ENCODE data around the gene MPDZ. TPM values are rescaled to one million over a fixed set of nuclear protein-coding genes. Genes with fewer than 3 reads are reported as not detected.

Gene MPDZ, protein sequence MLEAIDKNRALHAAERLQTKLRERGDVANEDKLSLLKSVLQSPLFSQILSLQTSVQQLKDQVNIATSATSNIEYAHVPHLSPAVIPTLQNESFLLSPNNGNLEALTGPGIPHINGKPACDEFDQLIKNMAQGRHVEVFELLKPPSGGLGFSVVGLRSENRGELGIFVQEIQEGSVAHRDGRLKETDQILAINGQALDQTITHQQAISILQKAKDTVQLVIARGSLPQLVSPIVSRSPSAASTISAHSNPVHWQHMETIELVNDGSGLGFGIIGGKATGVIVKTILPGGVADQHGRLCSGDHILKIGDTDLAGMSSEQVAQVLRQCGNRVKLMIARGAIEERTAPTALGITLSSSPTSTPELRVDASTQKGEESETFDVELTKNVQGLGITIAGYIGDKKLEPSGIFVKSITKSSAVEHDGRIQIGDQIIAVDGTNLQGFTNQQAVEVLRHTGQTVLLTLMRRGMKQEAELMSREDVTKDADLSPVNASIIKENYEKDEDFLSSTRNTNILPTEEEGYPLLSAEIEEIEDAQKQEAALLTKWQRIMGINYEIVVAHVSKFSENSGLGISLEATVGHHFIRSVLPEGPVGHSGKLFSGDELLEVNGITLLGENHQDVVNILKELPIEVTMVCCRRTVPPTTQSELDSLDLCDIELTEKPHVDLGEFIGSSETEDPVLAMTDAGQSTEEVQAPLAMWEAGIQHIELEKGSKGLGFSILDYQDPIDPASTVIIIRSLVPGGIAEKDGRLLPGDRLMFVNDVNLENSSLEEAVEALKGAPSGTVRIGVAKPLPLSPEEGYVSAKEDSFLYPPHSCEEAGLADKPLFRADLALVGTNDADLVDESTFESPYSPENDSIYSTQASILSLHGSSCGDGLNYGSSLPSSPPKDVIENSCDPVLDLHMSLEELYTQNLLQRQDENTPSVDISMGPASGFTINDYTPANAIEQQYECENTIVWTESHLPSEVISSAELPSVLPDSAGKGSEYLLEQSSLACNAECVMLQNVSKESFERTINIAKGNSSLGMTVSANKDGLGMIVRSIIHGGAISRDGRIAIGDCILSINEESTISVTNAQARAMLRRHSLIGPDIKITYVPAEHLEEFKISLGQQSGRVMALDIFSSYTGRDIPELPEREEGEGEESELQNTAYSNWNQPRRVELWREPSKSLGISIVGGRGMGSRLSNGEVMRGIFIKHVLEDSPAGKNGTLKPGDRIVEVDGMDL (N-terminal part only)
- 10 to 100 TPM; 53.7 to 83.5 (median 62.8) TPM for total RNA-seq

- DNase-seq (ENCODE audit: low spot score in 2 of 2): peak; percentile 15 to 20
- Histone ChIP-seq H3K9me3 (no peaks in the 10 kb centered on the region), H3K27me3 (no peaks in the 10 kb centered on the region), H3K36me3 (no peaks in the 10 kb centered on the region), H3K27ac (peak within 1 kb of the TSS; percentile 81 to 96 (median 92)), H3K4me1 (peaks cover 0 to 27% (median 0%) of the 10 kb centered on the region in 4 donors), H3K4me3 (peak within 1 kb of the TSS; percentile 55 to 86 (median 82))
- peak in 3 of 5 experiments; percentile 6 to 48 (median 33) for TF ChIP-seq CTCF (IDR thresholded peaks at IDR 0.05)
- TF ChIP-seq POLR2A (IDR thresholded peaks at IDR 0.05): peak in 1 of 2 donors; percentile 58
- peak in 1 of 2 donors; percentile 35 for TF ChIP-seq EP300 (IDR thresholded peaks at IDR 0.05)
- 11 to 15% methylated on average over 24 to 45 of the region's 82 CpGs for WGBS, 2 donors
Measured at GRCh38 chr9:13279284-13280141, at the start of gene MPDZ. TSS of gene MPDZ (minus strand) at chr9:13279692. CDS start at chr9:13250315, 29,377 bp downstream.

- no peak for DNase-seq (ENCODE audit: low spot score in 2 of 2)
- no peaks in the 10 kb centered on the region for H3K36me3 ChIP-seq
- H3K9me3 ChIP-seq: no peaks in the 10 kb centered on the region
- 89 to 93% methylated on average over 1 of the region's 1 CpG for WGBS, 2 donors
- TF ChIP-seq EP300 (IDR thresholded peaks at IDR 0.05): no peak
- no peak for TF ChIP-seq POLR2A (IDR thresholded peaks at IDR 0.05)
- no peak for TF ChIP-seq CTCF (IDR thresholded peaks at IDR 0.05)
- H3K4me3 ChIP-seq: no peak overlapping the region
- no peaks in the 10 kb centered on the region for H3K27me3 ChIP-seq
- no peaks in the 10 kb centered on the region for H3K4me1 ChIP-seq
- H3K27ac ChIP-seq: no peak overlapping the region
Measured at GRCh38 chr9:13324988-13325387, 45.5 kb upstream of the MPDZ start.

DNA sequence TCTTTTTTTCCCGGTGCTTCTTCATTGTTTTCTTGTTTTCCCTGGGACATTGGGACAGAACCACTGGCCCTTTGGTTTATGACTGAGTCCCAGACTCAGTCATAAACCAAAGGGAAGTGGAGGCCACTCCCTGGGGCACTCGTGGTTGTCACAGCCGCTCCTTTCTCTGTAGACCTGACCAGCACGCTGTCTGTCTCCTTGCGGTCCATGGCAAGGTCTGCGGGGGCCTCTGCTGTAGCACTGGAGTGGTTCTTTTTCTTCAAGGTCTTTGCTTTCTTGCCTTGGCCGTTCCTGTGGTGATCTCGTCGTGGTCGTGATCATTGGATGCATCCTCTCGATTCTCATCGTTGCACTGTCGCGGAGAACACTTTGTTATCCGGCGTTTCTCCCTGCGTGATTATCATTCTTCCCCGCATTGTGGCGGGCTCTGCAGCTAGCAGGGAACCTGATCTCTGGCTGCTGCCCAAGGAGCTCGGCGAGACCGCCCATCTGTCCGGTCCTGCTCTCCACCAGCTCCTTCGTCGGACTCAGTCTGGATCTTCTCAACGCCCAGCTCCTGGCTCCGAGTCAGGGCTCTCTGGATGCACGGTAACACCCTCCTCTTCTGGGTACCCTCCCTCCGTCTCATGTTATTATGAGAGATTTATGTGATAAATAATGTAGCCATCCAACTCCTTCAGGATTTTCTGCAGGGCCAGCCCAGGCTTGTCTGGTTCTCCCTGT is 43.5 kb upstream of the MPDZ start:
- TF ChIP-seq POLR2A (IDR thresholded peaks at IDR 0.05): no peak
- no peak for TF ChIP-seq CTCF (IDR thresholded peaks at IDR 0.05)
- TF ChIP-seq EP300 (IDR thresholded peaks at IDR 0.05): no peak
- Histone ChIP-seq H3K27ac (no peak overlapping the region), H3K27me3 (no peaks in the 10 kb centered on the region), H3K4me3 (no peak overlapping the region), H3K9me3 (peaks cover 0 to 3% (median 0%) of the 10 kb centered on the region in 4 donors), H3K36me3 (no peaks in the 10 kb centered on the region), H3K4me1 (no peaks in the 10 kb centered on the region)
- WGBS, 2 donors: 83 to 85% methylated on average over 29 of the region's 29 CpGs
- no peak for DNase-seq (ENCODE audit: low spot score in 2 of 2)

GRCh38 chr9:13318027-13318426 is 38.5 kb upstream of the MPDZ start:
- H3K4me1 ChIP-seq: no peaks in the 10 kb centered on the region
- H3K4me3 ChIP-seq: no peak overlapping the region
- H3K9me3 ChIP-seq: peaks cover 0 to 8% (median 0%) of the 10 kb centered on the region in 4 donors
- DNase-seq (ENCODE audit: low spot score in 2 of 2): no peak
- H3K27ac ChIP-seq: no peak overlapping the region
- WGBS, 2 donors: 95% methylated on average over 4 of the region's 4 CpGs
- H3K36me3 ChIP-seq: no peaks in the 10 kb centered on the region
- H3K27me3 ChIP-seq: no peaks in the 10 kb centered on the region
- TF ChIP-seq EP300 (IDR thresholded peaks at IDR 0.05): no peak
